Measurements from ENCODE around the gene SLC39A11. TPM values are rescaled to one million over a fixed set of nuclear protein-coding genes. Genes with fewer than 3 reads are reported as not detected.
"Not testable (repeated sequence)": the region's sequence is repeated elsewhere in the genome, so short reads cannot be mapped to it uniquely, and the experiment has no call there.

Gene SLC39A11
- total RNA-seq, 4 donors from 2014 or later = 45.2 to 59.5 (median 49.2) TPM

GRCh38 chr17:72788950-72789585 is 303.4 kb downstream of the SLC39A11 start:
- DNase-seq (ENCODE audit: low spot score in 2 of 2) = no peak
- H3K4me3 ChIP-seq = no peak overlapping the region
- WGBS = 91% methylated on average over 19 of the region's 19 CpGs
- no peaks in the 10 kb centered on the region for H3K4me1 ChIP-seq
- TF ChIP-seq EP300 (IDR thresholded peaks at IDR 0.05) = no peak
- TF ChIP-seq POLR2A (IDR thresholded peaks at IDR 0.05) = no peak
- TF ChIP-seq, protein P1, sequence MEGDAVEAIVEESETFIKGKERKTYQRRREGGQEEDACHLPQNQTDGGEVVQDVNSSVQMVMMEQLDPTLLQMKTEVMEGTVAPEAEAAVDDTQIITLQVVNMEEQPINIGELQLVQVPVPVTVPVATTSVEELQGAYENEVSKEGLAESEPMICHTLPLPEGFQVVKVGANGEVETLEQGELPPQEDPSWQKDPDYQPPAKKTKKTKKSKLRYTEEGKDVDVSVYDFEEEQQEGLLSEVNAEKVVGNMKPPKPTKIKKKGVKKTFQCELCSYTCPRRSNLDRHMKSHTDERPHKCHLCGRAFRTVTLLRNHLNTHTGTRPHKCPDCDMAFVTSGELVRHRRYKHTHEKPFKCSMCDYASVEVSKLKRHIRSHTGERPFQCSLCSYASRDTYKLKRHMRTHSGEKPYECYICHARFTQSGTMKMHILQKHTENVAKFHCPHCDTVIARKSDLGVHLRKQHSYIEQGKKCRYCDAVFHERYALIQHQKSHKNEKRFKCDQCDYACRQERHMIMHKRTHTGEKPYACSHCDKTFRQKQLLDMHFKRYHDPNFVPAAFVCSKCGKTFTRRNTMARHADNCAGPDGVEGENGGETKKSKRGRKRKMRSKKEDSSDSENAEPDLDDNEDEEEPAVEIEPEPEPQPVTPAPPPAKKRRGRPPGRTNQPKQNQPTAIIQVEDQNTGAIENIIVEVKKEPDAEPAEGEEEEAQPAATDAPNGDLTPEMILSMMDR (IDR thresholded peaks at IDR 0.05) = no peak
- TF ChIP-seq POLR2AphosphoS5 (IDR thresholded peaks at IDR 0.05) = no peak
- no peaks in the 10 kb centered on the region for H3K27me3 ChIP-seq
- H3K27ac ChIP-seq = no peak overlapping the region
- H3K36me3 ChIP-seq = peaks cover 13% of the 10 kb centered on the region
- H3K9me3 ChIP-seq = no peaks in the 10 kb centered on the region

- Histone ChIP-seq H3K4me1 (no peaks in the 10 kb centered on the region), H3K4me3 (no peak overlapping the region), H3K9me3 (no peaks in the 10 kb centered on the region), H3K27ac (no peak overlapping the region), H3K36me3 (no peaks in the 10 kb centered on the region), H3K27me3 (no peaks in the 10 kb centered on the region)
- no peak for TF ChIP-seq POLR2AphosphoS5 (IDR thresholded peaks at IDR 0.05)
- no peak for TF ChIP-seq EP300 (IDR thresholded peaks at IDR 0.05)
- TF ChIP-seq, protein P1 (IDR thresholded peaks at IDR 0.05) = no peak
- no peak for DNase-seq (ENCODE audit: low spot score in 2 of 2)
- 57% methylated on average over 2 of the region's 2 CpGs for WGBS
Measured at GRCh38 chr17:72786209-72786608, 306.3 kb downstream of the SLC39A11 start.

DNA sequence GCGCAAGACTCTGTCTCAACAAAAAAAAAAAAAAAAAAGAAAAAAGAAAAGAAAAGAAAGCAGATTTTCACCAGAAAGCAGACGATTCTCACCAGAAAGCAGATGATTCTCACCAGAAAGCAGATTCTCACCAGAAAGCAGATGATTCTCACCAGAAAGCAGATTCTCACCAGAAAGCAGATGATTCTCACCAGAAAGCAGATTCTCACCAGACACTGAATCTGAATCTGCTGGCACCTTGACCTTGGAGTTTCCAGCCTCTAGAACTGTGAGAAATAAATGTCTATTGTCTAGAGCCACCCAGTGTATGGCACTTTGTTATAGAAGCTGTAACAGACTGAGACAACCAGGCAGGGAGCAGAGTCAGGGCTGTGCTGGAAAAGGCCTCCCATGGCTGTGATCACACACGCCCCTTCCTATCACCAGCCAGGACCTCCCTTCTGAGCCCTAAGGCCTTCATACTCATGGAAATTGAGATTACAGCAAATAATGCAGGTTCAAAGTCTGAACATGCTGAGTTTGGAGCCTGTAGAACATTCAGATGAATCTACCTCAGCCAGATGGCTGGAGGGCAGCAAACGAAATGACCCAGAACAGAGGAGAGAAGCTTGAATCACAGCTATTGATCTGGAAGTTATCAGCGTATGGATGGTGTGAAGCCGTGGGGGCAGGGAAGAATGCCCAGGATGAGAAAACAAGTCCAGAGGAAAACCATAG is 309.3 kb downstream of the SLC39A11 start:
- Histone ChIP-seq H3K27ac (no peak overlapping the region), H3K4me1 (no peaks in the 10 kb centered on the region), H3K27me3 (no peaks in the 10 kb centered on the region), H3K9me3 (no peaks in the 10 kb centered on the region), H3K36me3 (no peaks in the 10 kb centered on the region), H3K4me3 (no peak overlapping the region)
- no peak for DNase-seq (ENCODE audit: low spot score in 2 of 2)
- 72% methylated on average over 6 of the region's 6 CpGs for WGBS
- no peak for TF ChIP-seq POLR2AphosphoS5 (IDR thresholded peaks at IDR 0.05)
- TF ChIP-seq, protein P1 (IDR thresholded peaks at IDR 0.05) = no peak
- no peak for TF ChIP-seq EP300 (IDR thresholded peaks at IDR 0.05)
- TF ChIP-seq POLR2A (IDR thresholded peaks at IDR 0.05) = no peak

- H3K4me3 ChIP-seq; DNase-seq (ENCODE audit: low spot score in 2 of 2); H3K27me3 ChIP-seq; H3K9me3 ChIP-seq; H3K36me3 ChIP-seq; H3K4me1 ChIP-seq; H3K27ac ChIP-seq: not testable (repeated sequence)
- 100% methylated on average over 5 of the region's 5 CpGs for WGBS
Measured at GRCh38 chr17:72782437-72782836, 310.1 kb downstream of the SLC39A11 start.

GRCh38 chr17:72778169-72779151 is 314.0 kb downstream of the SLC39A11 start:
- no peaks in the 10 kb centered on the region for H3K9me3 ChIP-seq
- WGBS = 88% methylated on average over 14 of the region's 14 CpGs

More at GRCh38 chr17:72778169-72779151, 314.0 kb downstream of the SLC39A11 start:
- H3K27me3 ChIP-seq = no peaks in the 10 kb centered on the region
- H3K4me1 ChIP-seq = no peaks in the 10 kb centered on the region
- no peak for TF ChIP-seq POLR2AphosphoS5 (IDR thresholded peaks at IDR 0.05)
- no peak for TF ChIP-seq EP300 (IDR thresholded peaks at IDR 0.05)
- no peak for TF ChIP-seq POLR2A (IDR thresholded peaks at IDR 0.05)
- TF ChIP-seq, protein P1 (IDR thresholded peaks at IDR 0.05) = no peak
- no peak overlapping the region for H3K4me3 ChIP-seq
- DNase-seq (ENCODE audit: low spot score in 2 of 2) = no peak
- H3K27ac ChIP-seq = no peak overlapping the region
- H3K36me3 ChIP-seq = peaks cover 9% of the 10 kb centered on the region
